GM18519 (cell line): ENCODE measurements around the gene SHISA8.

Experiments used
- ATAC-seq: cut with Tn5 transposase; IDR thresholded peaks from one replicate; pipeline ENCODE4 v1.9.1; 2021; ENCODE audit warnings: mild to moderate bottlenecking, moderate library complexity; ENCODE audit not compliant: unreplicated experiment, low FRiP score

Gene SHISA8

DNA sequence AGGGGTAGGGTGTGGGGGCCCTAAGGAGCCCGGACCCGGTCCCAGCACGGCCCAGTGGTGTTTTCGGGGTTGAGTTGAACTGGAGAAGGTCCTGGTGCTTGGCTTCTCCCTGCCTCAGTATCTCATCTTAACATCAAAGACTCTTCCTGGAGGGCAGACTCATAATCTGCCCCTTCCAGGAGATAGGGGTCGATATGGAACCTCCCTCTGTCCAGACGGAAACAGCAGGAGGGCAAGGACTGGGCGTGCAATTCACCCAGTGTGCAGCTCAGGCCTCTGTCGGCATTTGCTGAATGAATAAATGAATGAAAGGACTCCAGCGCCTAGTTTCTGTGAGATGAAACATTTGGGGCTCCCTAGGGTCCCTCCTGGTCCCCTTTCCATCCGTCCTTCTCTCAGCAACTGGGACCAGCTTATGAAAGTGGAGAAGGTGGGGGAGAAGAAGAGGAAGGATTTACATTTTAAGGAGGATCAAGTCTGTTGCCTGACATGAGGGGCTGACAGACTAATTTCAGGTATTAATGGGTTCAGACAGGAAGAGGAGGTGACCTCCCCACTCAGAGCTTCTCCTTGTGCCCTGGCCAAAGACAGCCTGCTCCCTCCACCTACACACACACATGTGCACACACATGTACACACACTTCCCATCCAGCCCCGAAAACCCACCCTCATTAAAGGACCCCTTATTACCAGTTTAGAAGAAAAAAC is 1.1 kb upstream of the SHISA8 start:
- no peak for ATAC-seq

DNA sequence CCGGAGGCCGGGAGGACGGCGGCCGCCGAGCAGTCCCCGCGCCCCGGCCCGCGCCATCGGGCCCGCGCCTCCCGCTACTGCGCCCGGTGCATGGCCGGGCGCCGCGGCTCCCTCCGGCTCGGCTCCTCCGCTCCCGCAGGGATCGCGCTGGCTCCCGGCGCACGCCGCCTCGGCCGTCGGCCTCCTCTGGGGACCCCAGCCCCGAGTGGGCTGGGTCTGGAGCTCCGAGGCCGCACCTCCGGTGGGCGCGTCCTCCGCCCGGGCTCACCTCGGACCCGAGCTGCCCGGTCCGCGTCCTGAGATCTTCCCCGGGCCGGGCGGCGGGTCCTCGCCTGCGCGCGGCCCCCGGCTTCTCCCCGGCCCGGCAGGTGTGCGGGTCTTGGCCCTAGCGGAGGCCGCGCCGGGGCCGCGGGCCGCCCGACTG is 251 bp downstream of the SHISA8 start:
- ATAC-seq = no peak

DNA sequence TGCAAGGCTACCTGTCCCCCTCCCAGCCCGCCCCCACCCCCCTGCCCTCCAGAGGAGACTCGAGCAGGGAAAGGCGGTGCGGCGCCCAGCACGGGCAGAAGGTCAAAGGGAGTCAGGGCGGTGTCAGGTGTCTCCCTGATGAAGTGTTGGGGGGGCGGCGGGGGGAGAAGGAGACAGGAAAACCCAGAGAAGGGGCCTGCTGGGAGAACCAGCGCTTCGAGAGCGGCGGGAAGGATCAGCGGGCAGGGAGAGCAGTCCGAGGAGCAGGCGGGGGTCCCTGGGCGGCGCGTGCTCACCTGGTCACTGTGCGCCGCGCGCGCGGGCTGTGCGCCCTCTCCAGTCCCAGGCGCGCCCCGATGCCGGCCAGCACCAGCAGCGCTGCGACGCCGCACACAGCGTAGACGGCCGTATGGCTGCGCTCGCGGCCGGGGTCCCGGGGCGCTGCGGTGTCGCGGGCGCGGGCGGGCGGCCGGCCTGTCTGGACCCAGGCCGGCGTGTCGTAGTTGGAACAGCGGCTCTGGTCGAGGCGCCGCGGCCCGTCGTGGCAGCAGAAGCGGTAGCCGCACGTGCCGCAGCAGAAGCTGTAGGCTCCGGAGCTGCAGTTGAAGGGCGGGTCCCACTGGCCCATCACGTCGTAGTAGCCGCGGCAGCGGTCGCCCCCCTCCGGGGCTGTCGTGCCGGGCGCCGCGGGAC is 886 bp downstream of the SHISA8 start:
- no peak for ATAC-seq

DNA sequence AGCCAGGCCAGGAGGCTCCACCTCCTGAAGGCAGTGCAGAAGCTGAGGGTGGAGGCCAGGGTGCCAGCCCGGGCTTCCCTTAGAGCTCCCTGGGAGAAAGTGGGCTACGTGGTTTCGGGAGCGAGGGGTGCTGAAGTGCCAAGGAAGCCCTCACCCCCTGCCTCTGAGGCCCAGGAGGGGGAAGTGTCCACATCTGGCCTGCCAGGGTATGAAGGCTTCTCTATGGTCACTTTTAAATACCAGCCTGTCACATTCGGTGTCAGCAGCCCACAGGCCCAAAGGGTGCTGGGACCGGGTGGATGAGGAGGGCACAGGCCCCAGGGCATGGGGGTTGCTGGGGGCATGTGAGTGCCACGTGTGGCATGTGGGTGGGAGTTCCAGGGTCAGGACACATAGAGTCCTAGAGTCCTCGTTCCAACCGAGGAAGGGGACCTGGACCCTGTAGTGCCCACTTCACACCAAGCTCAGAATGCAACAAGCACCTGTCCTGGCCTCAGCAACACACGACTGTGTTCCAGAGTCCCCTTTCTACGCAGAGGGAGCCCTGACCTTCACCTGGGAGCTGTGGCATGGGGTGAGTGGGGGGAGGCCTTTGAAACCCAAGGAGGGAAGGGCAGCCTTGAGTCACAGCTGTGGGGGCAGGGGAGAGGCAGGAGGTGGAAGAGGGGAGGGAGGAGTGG is 1.7 kb downstream of the SHISA8 start:
- no peak for ATAC-seq

DNA sequence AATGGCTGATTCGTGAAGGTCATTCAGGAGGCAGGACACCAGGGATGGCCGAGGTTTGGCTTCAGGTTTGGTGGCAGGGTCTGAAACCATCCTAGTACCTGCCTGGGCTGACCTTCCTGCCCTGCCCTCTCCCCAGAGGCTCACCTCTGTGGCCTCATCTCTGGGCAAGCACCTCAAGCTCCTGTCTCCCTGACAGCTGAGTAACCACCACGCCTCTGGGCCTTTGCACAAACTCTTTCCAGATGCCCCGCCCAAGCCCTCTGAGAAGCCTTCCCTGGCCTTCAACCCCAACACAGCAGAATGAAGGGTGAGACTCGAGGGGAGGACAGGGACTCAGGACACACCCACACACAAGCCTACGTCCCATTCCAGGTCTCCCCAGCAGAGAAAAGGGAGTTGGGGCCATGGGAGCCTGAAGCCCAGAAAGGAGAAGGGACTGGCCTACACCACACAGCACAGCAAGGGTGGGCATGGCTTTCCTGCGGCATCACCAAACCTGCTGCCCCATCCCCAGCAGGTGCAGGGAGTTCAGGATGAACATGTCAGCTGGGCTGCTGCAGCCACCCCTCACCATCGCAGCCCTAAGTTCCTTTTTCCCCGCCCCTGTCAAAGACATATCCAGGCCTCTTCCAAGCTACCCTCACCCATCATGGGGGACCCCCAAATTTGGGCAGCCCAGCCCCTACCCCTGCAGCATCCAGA is 2.4 kb downstream of the SHISA8 start:
- no peak for ATAC-seq

DNA sequence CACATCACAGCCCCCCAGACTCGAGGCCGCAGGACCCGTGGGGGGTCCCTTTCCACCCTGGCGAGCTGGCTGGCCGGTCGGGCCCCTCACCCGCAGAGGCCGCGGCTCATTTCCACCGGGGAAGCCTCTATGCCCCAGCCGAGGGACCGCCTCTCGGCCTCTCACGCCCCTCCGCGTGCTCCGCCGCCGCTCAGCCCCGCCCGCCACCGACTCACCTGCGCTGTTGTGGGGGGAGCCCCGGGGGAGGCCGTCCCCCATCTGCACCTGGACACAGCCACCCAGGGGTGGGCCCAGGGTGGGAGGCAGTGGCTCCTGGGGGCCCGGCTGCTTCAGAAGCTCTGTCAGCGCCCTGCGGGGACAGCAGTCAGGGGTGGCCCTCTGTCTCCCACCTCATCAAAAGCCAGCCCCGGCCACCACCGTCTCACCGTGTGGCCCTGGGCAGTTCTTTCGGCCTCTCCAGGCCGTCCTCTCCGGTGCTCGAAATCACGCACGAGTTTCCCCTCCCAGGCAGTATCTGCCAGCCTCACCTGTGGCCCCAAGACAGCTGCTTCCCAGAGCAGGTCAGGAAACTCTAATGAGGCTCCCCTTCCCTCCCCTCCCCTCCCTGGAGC is 3.8 kb downstream of the SHISA8 start:
- no peak for ATAC-seq

DNA sequence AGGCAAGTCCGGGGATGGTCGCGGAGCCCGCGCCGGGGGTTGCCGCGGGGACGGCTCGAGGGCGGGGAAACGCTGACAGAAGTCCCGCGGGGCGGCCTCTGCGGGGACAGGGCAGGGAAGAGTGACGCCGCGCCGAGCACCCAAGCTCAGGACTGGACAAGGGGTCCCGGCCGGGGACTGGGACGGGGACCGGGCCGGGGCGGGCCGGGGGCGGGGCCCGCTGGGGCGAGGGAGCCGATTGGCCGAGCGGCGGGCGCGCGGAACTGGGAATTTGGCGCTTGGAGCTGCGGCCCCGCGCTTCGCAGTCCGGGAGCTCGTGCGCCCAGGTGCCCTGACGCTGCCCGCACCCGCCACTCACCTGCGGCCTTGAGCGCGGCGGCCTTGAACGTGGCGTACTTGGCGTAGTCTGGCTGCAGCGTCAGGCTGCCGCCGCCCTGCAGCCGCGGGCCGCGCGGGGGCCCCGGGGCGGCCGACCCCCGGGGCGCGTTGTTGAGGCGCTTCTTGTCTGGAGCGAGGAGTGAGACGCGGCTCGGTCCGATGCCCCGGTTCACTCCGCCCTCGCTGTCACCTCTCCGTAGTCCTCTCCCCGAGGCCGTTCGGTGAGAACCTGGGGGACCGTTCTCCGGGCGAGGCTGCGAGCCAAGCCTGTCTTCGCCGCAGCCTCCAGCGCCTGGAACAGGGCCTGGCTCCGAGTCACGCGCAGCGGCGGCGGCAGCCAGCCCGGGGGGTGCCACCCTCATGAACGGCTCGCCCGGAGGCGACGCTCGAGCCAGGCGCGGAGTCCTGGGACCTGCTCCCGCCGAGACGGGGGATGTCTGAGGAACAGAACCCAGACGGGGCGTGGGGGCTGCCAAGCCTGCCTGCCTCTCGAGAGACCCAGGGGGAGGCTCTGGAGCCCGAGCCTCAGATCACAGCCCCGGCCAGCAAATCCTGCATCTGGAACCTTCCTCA is 4.5 kb downstream of the SHISA8 start:
- no peak for ATAC-seq

DNA sequence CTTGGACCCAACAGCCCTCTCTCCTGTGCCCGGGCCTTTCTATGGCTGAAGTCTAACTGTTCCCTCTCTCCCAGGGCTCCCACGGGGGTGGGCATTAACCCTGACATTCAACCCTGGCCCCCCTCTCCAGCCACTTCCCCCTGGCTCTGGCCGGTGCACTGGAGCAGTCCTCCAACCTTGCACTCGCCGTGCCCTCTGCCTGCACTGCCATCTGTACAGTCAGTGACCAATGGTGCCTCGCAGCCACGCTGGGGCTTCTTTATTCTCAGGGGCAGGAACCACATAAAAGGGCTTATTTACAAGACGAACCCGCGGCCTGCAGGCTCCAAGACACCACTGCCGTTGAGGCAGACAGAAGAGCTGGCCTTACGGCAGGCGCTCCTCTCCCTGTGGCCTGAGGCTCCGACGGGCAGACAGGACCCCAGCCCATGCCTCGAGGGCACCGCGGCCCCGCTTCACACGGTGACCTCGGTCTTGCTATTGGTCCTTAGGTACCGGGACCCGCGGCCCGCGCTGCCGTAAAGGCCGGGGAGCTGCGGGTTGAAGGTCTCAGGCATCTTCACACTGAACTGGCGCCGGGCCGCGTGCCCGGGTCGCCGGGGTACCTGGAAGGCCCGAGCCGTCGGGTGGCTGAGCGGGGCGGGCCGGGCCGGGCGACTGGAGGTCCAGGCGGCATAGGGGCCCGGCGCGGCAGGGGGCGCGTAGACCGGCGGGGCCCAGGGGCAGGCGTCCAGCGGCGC is 5.4 kb downstream of the SHISA8 start:
- ATAC-seq = no peak

DNA sequence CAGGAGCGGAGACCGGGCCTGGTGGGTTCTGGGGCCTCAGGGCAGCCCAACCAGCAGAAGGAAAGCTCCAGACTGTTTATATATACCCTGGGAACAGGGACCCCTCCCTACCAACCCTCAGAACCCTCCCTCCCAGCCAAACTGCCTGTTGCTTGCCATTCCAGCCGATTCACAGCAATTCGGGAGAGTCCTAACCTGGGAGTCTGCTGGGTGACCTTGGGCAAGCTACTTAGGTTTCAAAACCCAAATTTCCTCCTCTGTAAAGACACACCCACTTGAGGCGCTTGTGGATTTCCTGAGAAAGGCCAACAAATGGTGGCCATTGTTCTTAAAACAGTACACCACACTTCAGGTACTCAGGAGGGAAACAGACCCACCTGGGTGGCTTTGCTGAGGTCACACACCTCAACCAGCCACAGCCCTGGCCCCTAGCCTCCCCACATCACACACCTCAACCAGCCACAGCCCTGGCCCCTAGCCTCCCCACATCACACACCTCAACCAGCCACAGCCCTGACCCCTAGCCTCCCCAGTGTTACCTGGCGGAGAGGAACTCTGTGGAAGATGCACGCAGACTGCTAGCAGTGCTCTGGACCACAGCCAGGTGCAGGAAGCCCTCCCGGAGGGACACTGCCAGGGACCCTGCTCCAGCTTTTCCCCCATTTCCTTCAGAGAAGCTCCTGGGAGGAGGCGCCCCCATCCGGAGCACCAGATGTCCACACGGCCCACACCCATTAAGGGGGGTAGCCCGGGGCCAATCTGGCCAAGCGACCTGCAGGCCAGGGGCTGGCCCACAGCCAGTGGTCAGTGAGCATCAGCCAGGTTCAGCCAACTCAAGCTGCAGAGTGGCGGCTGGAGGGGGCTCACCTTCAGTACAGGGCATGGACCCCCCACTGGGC is 6.2 kb downstream of the SHISA8 start:
- no peak for ATAC-seq

DNA sequence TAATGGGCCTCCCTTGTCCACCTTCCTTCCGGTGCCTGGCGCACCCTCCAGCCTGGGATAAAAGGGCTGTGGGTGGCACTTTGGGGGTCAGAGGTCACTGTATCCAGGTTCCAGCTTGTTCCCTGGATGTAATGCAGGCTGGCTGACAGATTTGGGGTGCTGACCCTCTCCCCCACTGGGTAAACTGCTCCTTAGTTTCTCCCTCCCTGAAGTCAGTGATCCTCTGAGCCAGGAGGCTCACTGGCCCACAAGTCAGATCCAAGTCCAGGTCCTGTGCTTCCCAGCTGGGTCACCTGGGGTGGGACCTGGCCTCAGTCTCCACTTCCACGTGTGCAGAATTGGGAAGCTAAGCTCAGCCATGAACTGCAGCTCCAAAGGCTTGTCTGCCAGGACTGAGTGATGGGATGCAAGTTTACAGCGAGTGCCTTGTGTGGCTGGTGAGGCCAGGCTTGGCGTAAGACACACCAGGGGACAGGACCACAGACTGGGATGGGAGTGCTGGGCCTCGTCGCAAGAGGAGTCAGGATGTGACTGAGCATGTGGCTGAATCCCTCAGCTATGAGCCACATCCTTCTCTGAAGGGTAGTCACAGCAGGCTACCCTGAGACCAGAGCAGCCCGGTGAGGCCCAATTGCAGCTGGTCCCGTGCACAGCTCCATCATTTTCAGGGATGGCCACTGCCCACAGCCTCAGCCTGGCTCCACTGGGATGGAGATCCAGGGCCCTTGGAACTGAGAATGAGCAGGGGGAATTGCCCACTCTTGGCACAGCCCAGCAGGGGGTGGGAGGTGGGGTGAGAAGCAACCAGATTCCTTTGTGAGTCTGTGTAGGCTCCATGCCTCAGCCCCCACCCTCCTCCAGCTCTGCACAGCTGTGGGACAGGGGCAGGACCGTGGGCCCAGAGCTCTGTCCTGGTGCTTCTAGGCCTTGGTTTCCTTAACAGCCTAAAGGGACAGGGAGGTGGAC is 7.2 kb downstream of the SHISA8 start:
- no peak for ATAC-seq

DNA sequence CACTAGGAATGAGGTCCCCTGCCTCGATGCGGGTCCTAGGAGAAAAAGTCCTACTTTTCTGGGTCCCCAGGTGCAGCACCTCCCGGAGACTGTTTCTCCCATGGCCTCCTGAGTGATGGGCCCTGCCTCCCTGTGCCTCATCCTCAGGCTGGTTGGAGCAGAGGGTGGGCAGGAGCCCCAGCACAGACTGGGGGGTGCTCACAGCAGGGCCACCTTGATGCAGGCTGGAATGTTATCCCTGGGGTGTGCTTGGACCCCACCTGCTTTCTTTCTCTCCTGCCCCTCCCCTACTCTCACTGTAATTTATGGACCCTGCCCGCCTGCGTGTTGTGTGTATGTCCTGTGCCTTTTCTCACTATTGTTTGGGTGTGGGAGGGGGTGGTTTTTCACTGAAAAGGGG is 8.1 kb downstream of the SHISA8 start:
- ATAC-seq = no peak

DNA sequence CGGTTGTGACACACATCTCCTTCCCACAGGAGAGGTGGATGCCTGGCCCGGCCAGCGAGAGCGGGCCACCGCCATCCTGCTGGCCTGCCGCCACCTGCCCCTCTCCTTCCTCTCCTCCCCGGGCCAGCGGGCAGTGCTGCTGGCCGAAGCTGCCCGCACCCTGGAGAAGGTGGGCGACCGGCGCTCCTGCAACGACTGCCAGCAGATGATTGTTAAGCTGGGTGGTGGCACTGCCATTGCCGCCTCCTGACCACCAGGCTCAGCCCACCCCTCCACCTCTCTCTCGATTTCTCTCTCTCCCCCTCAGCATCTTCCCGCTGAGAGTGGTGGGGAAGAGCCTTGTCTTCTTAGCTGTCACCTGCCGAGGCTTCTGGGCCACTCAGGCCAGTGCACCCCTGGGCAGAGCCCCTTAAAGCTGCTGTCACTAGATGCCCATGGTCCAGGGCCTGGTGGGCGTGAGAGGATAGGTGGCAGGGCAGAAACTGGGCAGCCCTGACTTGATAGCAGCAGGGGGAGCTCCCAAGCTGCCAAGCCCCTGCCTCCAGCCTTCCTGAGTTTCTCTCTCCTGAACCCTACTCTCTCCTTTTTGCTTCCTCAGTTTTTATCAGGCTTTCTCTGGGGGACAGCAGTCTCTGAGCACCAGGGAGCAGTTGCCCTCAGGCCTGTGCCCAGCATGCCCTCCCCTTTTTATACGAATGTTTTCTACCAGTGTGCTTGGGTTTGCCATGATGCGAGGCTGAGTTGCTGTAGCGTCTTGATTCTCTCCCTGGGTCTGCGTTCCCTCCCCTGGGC is 9.3 kb downstream of the SHISA8 start:
- no peak for ATAC-seq

DNA sequence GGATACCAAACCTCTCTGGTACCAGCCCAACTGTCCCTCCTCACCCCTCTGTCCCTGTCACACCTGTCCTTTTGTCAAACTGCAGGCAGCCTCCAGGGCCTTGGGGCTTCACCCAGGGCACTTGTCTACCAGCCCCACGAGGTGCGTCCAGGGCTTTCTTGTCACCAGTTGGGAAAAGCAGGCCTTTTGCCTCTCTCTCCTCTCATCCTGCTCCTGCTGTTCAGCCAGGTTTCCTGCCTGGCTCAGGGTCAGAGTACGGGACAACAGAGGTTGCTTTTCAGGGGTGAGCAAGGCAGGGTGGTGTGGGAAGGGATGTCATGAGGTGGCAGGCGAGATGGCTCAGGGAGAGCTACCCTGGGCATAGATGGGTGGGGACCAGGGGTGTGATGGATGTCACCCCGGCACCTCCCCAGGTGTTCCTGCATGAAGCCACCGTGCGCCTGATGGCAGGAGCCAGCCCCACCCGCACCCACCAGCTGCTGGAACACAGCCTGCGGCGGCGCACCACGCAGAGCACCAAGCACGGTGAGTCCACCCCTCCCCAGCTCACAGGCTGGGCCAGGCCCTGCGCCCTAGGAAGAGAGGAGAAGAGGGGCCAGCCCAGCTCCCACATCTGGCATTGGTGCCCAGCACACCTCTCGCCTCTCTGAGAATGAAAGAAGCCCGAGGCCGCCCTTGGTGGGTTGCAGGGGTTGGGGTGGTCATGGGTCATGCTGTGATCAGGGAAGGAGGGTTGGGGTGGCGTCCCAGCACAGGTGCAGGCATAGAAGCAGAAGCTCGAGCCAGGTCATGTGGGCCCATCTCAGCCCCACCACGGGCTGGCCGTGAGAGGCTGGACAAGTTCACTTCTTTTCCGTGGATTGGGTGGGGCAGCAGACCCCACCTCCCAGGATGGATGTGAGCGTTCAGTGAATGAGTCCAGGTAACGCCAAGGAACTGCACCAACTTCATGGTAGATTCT is 10.1 kb downstream of the SHISA8 start:
- no peak for ATAC-seq

DNA sequence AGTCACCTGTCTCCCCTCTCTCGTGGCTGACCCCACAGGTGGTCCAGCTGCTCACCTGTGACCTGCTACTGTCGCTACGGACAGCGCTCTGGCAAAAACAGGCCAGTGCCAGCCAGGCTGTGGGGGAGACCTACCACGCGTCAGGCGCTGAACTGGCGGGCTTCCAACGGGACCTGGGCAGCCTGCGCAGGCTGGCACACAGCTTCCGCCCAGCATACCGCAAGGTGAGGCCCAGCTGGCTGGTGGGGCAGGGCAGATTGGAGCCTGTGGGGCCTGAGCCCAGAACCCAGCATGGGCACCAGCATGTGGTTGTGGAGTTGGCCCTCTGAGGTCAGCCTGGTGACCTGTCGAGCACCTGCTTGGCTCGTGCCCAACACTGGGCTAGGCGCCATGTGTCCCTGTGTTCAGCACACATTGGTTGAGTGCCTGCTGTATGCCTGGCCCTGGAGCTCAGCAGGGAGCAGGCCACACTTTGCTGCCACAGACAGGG is 11.9 kb downstream of the SHISA8 start:
- no peak for ATAC-seq

DNA sequence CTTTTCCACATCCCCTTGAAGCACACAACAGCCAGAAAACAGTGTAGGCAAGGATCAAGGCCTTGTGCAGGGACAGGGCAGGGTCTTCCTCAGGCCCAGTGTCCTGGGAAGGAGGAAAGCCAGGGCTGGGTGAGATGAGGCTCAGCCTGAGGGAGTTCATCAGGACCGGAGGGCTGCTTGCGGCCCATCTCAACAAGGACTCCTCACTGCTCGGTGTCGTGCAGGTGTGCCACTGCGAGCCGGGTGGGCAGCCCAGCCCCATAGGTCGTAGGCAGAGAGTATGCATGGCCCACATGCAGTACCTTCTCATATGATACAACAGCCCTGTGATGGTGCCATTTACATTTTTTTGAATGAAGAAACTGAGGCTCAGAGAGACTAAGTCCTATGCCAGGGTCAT is 12.9 kb downstream of the SHISA8 start:
- ATAC-seq = no peak
